ENCODE data around the gene RFLNA. TPM values are rescaled to one million over a fixed set of nuclear protein-coding genes. Genes with fewer than 3 reads are reported as not detected.

RFLNA gene, protein sequence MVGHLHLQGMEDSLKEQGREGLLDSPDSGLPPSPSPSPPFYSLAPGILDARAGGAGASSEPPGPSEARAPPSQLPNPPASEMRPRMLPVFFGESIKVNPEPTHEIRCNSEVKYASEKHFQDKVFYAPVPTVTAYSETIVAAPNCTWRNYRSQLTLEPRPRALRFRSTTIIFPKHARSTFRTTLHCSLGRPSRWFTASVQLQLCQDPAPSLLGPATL
- under 1 TPM in 2 of 4 donors, not detected in 2; 0.34 to 0.49 TPM for total RNA-seq

DNA sequence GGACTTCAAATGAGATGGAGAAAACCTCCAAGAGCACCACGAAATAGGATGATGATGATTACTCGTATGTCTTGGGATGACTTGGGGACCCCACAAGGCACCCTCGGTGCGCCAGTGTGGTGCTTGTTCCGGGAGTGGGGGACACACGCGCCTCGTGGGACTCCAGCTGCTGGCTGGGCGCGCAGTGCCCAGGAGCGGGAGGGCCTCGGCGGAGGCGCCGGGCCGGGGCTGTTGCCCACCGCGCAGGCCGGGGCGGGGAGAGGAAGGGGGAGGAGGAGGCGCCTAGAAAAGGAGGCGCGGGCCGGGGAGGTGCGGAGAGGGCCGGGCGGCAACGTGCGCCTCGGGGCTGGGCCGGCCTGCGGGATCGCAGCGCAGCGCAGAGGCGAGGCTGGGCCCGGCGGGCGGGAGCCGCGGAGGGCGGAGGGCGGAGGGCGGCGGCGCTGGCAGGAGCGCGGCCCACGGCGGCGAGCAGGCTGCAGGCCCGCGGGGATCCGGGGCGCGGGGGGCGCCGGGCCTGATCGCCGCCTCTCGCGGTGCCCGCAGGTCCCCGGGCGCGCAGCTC lies at the start of gene RFLNA:
RFLNA (plus strand) TSS at position 314 of the 562 bp plus-strand sequence. CDS start 337 bp downstream, outside the sequence.
- TF ChIP-seq, protein P1, sequence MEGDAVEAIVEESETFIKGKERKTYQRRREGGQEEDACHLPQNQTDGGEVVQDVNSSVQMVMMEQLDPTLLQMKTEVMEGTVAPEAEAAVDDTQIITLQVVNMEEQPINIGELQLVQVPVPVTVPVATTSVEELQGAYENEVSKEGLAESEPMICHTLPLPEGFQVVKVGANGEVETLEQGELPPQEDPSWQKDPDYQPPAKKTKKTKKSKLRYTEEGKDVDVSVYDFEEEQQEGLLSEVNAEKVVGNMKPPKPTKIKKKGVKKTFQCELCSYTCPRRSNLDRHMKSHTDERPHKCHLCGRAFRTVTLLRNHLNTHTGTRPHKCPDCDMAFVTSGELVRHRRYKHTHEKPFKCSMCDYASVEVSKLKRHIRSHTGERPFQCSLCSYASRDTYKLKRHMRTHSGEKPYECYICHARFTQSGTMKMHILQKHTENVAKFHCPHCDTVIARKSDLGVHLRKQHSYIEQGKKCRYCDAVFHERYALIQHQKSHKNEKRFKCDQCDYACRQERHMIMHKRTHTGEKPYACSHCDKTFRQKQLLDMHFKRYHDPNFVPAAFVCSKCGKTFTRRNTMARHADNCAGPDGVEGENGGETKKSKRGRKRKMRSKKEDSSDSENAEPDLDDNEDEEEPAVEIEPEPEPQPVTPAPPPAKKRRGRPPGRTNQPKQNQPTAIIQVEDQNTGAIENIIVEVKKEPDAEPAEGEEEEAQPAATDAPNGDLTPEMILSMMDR (IDR thresholded peaks at IDR 0.05; ENCODE audit: low read depth) = no peak

DNA sequence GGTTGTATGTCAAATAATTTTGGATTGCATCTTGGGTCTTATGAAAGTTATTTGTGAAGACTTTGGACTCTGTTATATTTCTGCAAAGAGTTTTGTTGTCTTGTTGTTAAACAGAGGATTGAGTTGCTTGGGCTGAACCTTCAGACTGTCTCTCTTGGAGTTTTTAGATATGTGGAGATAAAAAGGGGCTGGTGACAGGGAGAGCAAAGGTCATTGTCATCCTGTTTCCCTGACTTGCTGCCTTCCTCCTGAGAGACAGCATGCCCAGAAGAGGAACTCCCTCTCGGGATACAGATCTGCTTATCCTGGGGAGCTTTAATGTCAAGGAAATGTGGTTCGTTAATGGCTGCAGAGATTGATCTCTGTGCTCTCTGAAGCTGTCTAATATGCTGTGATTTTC lies 47.6 kb upstream of the RFLNA start:
- TF ChIP-seq, protein P1 (IDR thresholded peaks at IDR 0.05; ENCODE audit: low read depth) = no peak

DNA sequence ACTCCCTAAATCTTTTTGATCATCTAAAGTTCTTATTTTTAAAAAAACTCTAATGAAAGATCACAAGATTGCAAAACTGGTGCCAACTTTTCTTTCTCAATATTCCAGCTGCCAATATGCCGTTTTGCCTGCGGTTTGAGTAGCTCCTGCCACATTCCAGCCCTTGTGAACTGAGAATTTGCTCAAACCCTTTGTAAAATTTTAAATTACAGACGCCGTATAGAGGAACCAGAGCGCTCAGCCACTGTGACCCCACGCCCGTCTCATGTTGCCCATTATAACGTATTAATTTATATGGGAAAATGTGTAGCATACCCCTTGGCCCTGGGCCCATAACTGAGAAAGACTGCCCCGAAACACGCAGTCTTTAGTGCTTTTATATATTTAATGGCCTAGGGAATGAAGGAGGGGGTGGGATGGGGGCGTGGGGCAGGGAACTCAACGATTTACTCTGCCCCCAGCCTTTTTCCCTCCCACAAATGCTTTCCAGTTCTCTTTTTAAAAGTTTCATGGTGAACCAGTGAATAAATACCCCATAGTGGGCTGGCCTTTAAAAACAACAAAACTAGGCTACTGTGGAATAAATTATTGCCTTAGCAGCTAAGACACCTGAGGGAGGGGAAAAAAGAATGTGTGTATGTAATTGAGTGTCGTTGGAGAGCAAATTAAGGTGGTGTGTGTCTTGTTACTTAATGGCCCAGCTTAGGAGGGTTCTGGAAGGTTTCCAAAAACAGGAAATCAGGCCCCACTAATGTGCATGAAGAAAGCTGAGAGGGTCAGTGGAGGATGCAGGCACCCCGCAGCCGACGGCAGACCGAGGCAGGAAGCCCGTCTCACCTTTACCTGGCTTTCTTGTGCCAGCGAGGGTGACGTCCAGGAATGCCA lies 45.7 kb upstream of the RFLNA start:
- TF ChIP-seq, protein P1 (IDR thresholded peaks at IDR 0.05; ENCODE audit: low read depth) = no peak

DNA sequence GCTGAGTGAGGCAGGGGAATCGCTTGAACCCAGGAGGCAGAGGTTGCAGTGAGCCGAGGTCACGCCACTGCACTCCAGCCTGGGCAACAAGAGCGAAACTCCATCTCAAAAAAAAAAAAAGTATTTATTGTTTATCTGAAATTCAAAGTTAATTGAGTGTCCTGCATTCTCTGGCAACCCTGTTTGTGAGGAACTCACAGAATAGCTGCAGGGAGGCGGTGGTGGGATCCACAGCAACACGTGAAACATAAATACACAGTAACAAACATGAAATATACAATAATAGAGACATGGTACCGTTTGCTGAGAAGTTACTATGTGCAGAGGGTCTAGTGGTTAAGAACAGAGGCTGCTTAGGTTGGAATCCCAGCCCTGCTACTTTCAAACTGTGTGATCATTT lies 43.7 kb upstream of the RFLNA start:
- TF ChIP-seq, protein P1 (IDR thresholded peaks at IDR 0.05; ENCODE audit: low read depth) = no peak

DNA sequence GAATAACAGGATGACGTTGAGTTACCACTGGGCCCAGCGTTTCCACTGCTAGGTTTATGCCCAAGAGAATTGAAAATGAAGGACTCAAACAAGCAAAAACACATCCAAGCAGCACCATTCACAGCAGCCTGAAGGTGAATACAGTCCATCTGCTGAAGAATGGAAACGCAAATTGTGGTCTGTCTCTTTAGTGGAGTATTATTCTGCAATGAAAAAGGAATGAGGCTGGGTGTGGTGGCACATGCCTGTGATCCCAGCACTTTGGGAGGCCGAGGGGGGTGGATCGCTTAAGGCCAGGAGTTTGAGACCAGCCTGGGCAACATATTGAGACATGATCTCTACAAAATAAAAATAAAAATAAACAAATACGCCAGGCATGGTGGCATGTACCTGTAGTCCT lies 41.9 kb upstream of the RFLNA start:
- TF ChIP-seq, protein P1 (IDR thresholded peaks at IDR 0.05; ENCODE audit: low read depth) = no peak

DNA sequence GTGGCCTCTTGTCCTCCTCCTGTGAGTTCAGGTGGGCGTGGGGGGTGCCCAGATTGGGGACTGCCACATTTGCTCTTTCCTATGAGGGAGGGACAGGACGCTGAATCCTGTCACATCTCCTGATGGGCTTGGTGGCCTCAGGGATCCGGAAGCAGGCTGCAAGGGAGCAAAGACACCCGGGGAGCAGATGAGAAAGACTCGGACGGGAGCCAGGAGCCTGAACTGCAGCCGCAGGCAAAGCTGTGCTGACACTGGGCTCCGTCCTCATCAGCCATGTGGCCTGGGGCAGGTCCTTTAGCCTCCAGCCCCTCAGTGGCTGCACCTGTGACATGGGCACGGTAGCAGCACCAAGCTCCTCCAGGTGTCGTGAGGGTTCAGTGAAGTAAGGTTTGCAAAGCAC lies 40.8 kb upstream of the RFLNA start:
- TF ChIP-seq, protein P1 (IDR thresholded peaks at IDR 0.05; ENCODE audit: low read depth) = no peak

Measured in subcutaneous adipose tissue (tissue), 4 donors.